Smooth muscle cell (in vitro differentiated cells): ENCODE measurements around the gene ARMH2. TPM values are rescaled to one million over a fixed set of nuclear protein-coding genes. Genes with fewer than 3 reads are reported as not detected.

ENCODE experiments used
- DNase-seq: peaks from one replicate; lab custom pipeline; 2025; ENCODE audit not compliant: unreplicated experiment; lab: John Stamatoyannopoulos, UW
- H2AFZ ChIP-seq: fragments of 200-600 bp; sonication (generic); 2 replicates; pipeline ENCODE4 v1.6.0; 2016; ENCODE audit warnings: antibody characterized with exemption, low read depth, mild to moderate bottlenecking
- H3F3A ChIP-seq: fragments of 200-600 bp; sonication (generic); 2 replicates; pipeline ENCODE4 v1.6.0; 2017; ENCODE audit warnings: antibody characterized with exemption, low read depth
- H3K27ac ChIP-seq: fragments of 200-600 bp; sonication (generic); 2 replicates; pipeline ENCODE4 v1.5.1; 2016; ENCODE audit warnings: low read depth, mild to moderate bottlenecking
- H3K27me3 ChIP-seq: fragments of 200-600 bp; sonication (generic); 2 replicates; pipeline ENCODE4 v1.6.1; 2016; ENCODE audit warnings: low read depth, mild to moderate bottlenecking
- H3K36me3 ChIP-seq: fragments of 200-600 bp; sonication (generic); 2 replicates; pipeline ENCODE4 v1.5.1; 2016; ENCODE audit warnings: low read depth
- H3K4me1 ChIP-seq: fragments of 200-600 bp; sonication (generic); 2 replicates; pipeline ENCODE4 v1.5.1; 2016; ENCODE audit warnings: low read depth
- H3K4me2 ChIP-seq: fragments of 200-600 bp; sonication (generic); 2 replicates; pipeline ENCODE4 v1.6.0; 2016; ENCODE audit warnings: mild to moderate bottlenecking
- H3K4me3 ChIP-seq: fragments of 200-600 bp; sonication (generic); 2 replicates; pipeline ENCODE4 v1.5.1; 2016; ENCODE audit warnings: mild to moderate bottlenecking
- H3K79me2 ChIP-seq: fragments of 200-600 bp; sonication (generic); 2 replicates; pipeline ENCODE4 v1.6.0; 2016; ENCODE audit warnings: low read depth, mild to moderate bottlenecking
- H3K9ac ChIP-seq: fragments of 200-600 bp; sonication (generic); 2 replicates; pipeline ENCODE4 v1.6.0; 2016; ENCODE audit warnings: low read depth
- H3K9me3 ChIP-seq: fragments of 200-600 bp; sonication (generic); replicated peaks from 2 replicates; pipeline ENCODE4 v1.5.1; 2016; ENCODE audit warnings: low read depth
- H4K20me1 ChIP-seq: fragments of 200-600 bp; sonication (generic); 2 replicates; pipeline ENCODE4 v1.6.0; 2016; ENCODE audit warnings: low read depth
- CTCF ChIP-seq: fragments of 200-600 bp; sonication (generic); IDR thresholded peaks from 2 replicates; pipeline ENCODE4 v1.5.1; 2017; ENCODE audit warnings: borderline replicate concordance, mild to moderate bottlenecking, antibody characterized with exemption; ENCODE audit not compliant: insufficient read depth, poor library complexity, severe bottlenecking
- WGBS: methylation state at CpG from one replicate; pipeline ENCODE4 v1.1.7; 2016; ENCODE audit warnings: low lambda C conversion rate; 5-methylcytosine and 5-hydroxymethylcytosine counted together
- polyA plus RNA-seq: library from polyadenylated mRNA; unstranded; fragments of >200 nt; fragmentation: Nextera tagmentation; extraction: Ambion mirVana; gene quantifications from 2 replicates; pipeline ENCODE4 v1.2.1, GENCODE V29; 2016
- total RNA-seq: library from RNA; depleted of rRNA; stranded (reverse); fragments of >200 nt; gene quantifications from 2 replicates; pipeline ENCODE4 v1.2.3, GENCODE V29; 2014

Gene ARMH2
- total and polyA plus RNA-seq, 2 experiments from 2014 or later = not detected

- 94% methylated on average over 6 of the region's 6 CpGs for WGBS
- no peak for TF ChIP-seq CTCF
- Histone ChIP-seq H4K20me1 (no peaks in the 10 kb centered on the region), H3K4me1 (no peaks in the 10 kb centered on the region), H3K27me3 (no peaks in the 10 kb centered on the region), H3K4me3 (no peak overlapping the region), H3K9me3 (no peaks in the 10 kb centered on the region), H3K27ac (no peak overlapping the region), H2AFZ (no peak overlapping the region), H3K9ac (no peak overlapping the region), H3K4me2 (no peak overlapping the region), H3K36me3 (no peaks in the 10 kb centered on the region), H3F3A (no peaks in the 10 kb centered on the region), H3K79me2 (no peaks in the 10 kb centered on the region)
- DNase-seq = no peak
Observed at GRCh38 chr6:24844903-24845302, 46.2 kb upstream of the ARMH2 start.

- H3K36me3 ChIP-seq = no peaks in the 10 kb centered on the region
- no peak for DNase-seq
- H3K4me3 ChIP-seq = no peak overlapping the region
- WGBS = 93% methylated on average over 1 of the region's 1 CpG
- no peak overlapping the region for H3K4me2 ChIP-seq
- no peak overlapping the region for H2AFZ ChIP-seq
- no peak overlapping the region for H3K9ac ChIP-seq
- no peaks in the 10 kb centered on the region for H4K20me1 ChIP-seq
- no peaks in the 10 kb centered on the region for H3K4me1 ChIP-seq
- H3K27ac ChIP-seq = no peak overlapping the region
- TF ChIP-seq CTCF = no peak
- no peaks in the 10 kb centered on the region for H3F3A ChIP-seq
- no peaks in the 10 kb centered on the region for H3K27me3 ChIP-seq
- no peaks in the 10 kb centered on the region for H3K79me2 ChIP-seq
- no peaks in the 10 kb centered on the region for H3K9me3 ChIP-seq
Observed at GRCh38 chr6:24844061-24844460, 45.3 kb upstream of the ARMH2 start.

GRCh38 chr6:24840187-24840586 is 41.5 kb upstream of the ARMH2 start:
- WGBS = 83% methylated on average over 2 of the region's 2 CpGs
- H3F3A ChIP-seq = no peaks in the 10 kb centered on the region
- H3K79me2 ChIP-seq = no peaks in the 10 kb centered on the region
- no peaks in the 10 kb centered on the region for H3K36me3 ChIP-seq
- H3K27ac ChIP-seq = no peak overlapping the region
- H3K27me3 ChIP-seq = no peaks in the 10 kb centered on the region
- no peak for DNase-seq
- H3K4me1 ChIP-seq = no peaks in the 10 kb centered on the region
- H3K9ac ChIP-seq = no peak overlapping the region
- no peak overlapping the region for H3K4me2 ChIP-seq
- no peaks in the 10 kb centered on the region for H3K9me3 ChIP-seq
- H2AFZ ChIP-seq = no peak overlapping the region
- H3K4me3 ChIP-seq = no peak overlapping the region
- TF ChIP-seq CTCF = no peak
- no peaks in the 10 kb centered on the region for H4K20me1 ChIP-seq

GRCh38 chr6:24838994-24839393 is 40.3 kb upstream of the ARMH2 start:
- no peak overlapping the region for H3K9ac ChIP-seq
- no peaks in the 10 kb centered on the region for H3K4me1 ChIP-seq
- DNase-seq = no peak
- H3K9me3 ChIP-seq = no peaks in the 10 kb centered on the region
- no peaks in the 10 kb centered on the region for H3K27me3 ChIP-seq
- H4K20me1 ChIP-seq = no peaks in the 10 kb centered on the region
- no peaks in the 10 kb centered on the region for H3K36me3 ChIP-seq
- no peak for TF ChIP-seq CTCF
- no peaks in the 10 kb centered on the region for H3F3A ChIP-seq
- H3K4me3 ChIP-seq = no peak overlapping the region
- no peak overlapping the region for H2AFZ ChIP-seq
- no peak overlapping the region for H3K27ac ChIP-seq
- no peak overlapping the region for H3K4me2 ChIP-seq
- no peaks in the 10 kb centered on the region for H3K79me2 ChIP-seq
- 94% methylated on average over 5 of the region's 5 CpGs for WGBS
